Mesendoderm (in vitro differentiated cells): Measurements from ENCODE around the gene OR1I1.
"Not testable (repeated sequence)": the region's sequence is repeated elsewhere in the genome, so short reads cannot be mapped to it uniquely, and the experiment has no call there.

Experiments
- DNase-seq: peaks from one replicate; pipeline ENCODE4 v3.0.0; 2013
- H2AK5ac ChIP-seq: 2 replicates; pipeline ENCODE4 v1.6.1; 2013; ENCODE audit warnings: low read length, inconsistent platforms
- H2BK120ac ChIP-seq: 2 replicates; pipeline ENCODE4 v1.6.1; 2013; ENCODE audit warnings: low read depth, mild to moderate bottlenecking, low read length, moderate library complexity, mixed read lengths
- H2BK15ac ChIP-seq: replicated peaks from 2 replicates; pipeline ENCODE4 v1.6.1; 2013; ENCODE audit warnings: low read depth, mild to moderate bottlenecking, moderate library complexity
- H2BK5ac ChIP-seq: 2 replicates; pipeline ENCODE4 v1.6.1; 2013; ENCODE audit warnings: low read length, inconsistent platforms
- H3K18ac ChIP-seq: 2 replicates; pipeline ENCODE4 v1.6.1; 2013; ENCODE audit warnings: mild to moderate bottlenecking, low read length, mixed read lengths
- H3K23ac ChIP-seq: one replicate; pipeline ENCODE4 v1.6.1; 2013; ENCODE audit warnings: low read length
- H3K27ac ChIP-seq: 2 replicates; pipeline ENCODE4 v1.5.1; 2013; ENCODE audit warnings: low read depth, mild to moderate bottlenecking, inconsistent platforms, low read length, moderate library complexity
- H3K27me3 ChIP-seq: 2 replicates; pipeline ENCODE4 v1.6.1; 2013; ENCODE audit warnings: low read length, control low read depth, mild to moderate bottlenecking, inconsistent platforms; ENCODE audit not compliant: insufficient read depth, poor library complexity
- H3K36me3 ChIP-seq: 2 replicates; pipeline ENCODE4 v1.6.1; 2013; ENCODE audit warnings: low read length, inconsistent platforms; ENCODE audit not compliant: control insufficient read depth, insufficient read depth
- H3K4ac ChIP-seq: one replicate; pipeline ENCODE4 v1.6.1; 2013; ENCODE audit warnings: low read depth, mild to moderate bottlenecking, low read length, moderate library complexity
- H3K4me1 ChIP-seq: 2 replicates; pipeline ENCODE4 v1.6.1; 2013; ENCODE audit warnings: low read depth, low read length, inconsistent platforms; ENCODE audit not compliant: control insufficient read depth
- H3K4me2 ChIP-seq: 2 replicates; pipeline ENCODE4 v1.6.1; 2013; ENCODE audit warnings: low read length
- H3K4me3 ChIP-seq: 2 replicates; pipeline ENCODE4 v1.5.1; 2013; ENCODE audit warnings: mild to moderate bottlenecking, low read length
- H3K56ac ChIP-seq: one replicate; pipeline ENCODE4 v1.6.1; 2013; ENCODE audit warnings: low read length
- H3K79me1 ChIP-seq: 2 replicates; pipeline ENCODE4 v1.6.1; 2013; ENCODE audit warnings: low read length, inconsistent platforms
- H3K79me2 ChIP-seq: 2 replicates; pipeline ENCODE4 v1.6.1; 2013; ENCODE audit warnings: mild to moderate bottlenecking, low read length; ENCODE audit not compliant: control insufficient read depth, insufficient read depth
- H3K9ac ChIP-seq: 2 replicates; pipeline ENCODE4 v1.6.1; 2013; ENCODE audit warnings: low read length, inconsistent platforms
- H4K5ac ChIP-seq: one replicate; pipeline ENCODE4 v1.6.1; 2013; ENCODE audit warnings: low read length
- H4K8ac ChIP-seq: one replicate; pipeline ENCODE4 v1.6.1; 2013; ENCODE audit warnings: low read depth, mild to moderate bottlenecking, control low read depth, low read length, moderate library complexity
- WGBS: extraction: QIAGEN DNeasy Blood & Tissue Kit; methylation state at CpG from one replicate; pipeline ENCODE4 v1.1.7; 2013; ENCODE audit warnings: low lambda C conversion rate, missing lambda C conversion rate; ENCODE audit not compliant: insufficient coverage; ENCODE audit errors: extremely low coverage; 5-methylcytosine and 5-hydroxymethylcytosine counted together

Gene OR1I1

GRCh38 chr19:15091918-15092753, 10.1 kb downstream of the OR1I1 start:
- H3K27me3 ChIP-seq: no peaks in the 10 kb centered on the region
- H3K4me1 ChIP-seq: no peaks in the 10 kb centered on the region
- no peak overlapping the region for H3K4me2 ChIP-seq
- no peak overlapping the region for H2BK120ac ChIP-seq
- no peaks in the 10 kb centered on the region for H3K36me3 ChIP-seq
- H3K79me1 ChIP-seq: no peaks in the 10 kb centered on the region
- no peak overlapping the region for H2AK5ac ChIP-seq
- no peaks in the 10 kb centered on the region for H3K79me2 ChIP-seq
- H4K5ac ChIP-seq: no peak overlapping the region
- H3K9ac ChIP-seq: no peak overlapping the region
- H3K18ac ChIP-seq: no peak overlapping the region
- DNase-seq: peak; percentile 77
- H4K8ac ChIP-seq: no peak overlapping the region
- no peak overlapping the region for H3K4ac ChIP-seq
- H2BK15ac ChIP-seq: no peak overlapping the region
- no peak overlapping the region for H2BK5ac ChIP-seq
- no CpG with 5 or more reads among the region's 13 CpGs for WGBS
- no peak overlapping the region for H3K27ac ChIP-seq
- no peak overlapping the region for H3K4me3 ChIP-seq
- H3K56ac ChIP-seq: no peak overlapping the region
- no peak overlapping the region for H3K23ac ChIP-seq

DNA sequence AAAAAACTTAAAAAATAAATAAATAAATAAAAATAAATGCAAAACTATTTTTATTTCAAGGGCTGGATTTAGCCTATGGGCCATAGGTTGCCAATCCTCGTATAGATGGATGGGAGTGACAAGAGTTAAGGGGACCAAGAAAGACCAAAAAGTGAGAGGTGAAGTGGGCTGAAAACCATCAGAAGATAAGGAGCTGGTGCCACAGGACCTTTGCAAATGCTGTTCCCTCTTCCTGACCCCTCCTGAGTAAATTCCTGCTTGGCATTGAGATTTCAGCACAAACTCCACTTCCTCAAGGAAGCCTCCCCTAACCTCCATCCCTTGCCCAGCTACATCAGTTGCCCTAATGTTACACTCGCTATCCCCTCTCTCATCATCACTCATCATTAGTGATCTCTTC, 11.0 kb downstream of the OR1I1 start:
- H3K23ac ChIP-seq: no peak overlapping the region
- no peak for DNase-seq
- H3K9ac ChIP-seq: no peak overlapping the region
- no peak overlapping the region for H3K56ac ChIP-seq
- H2BK5ac ChIP-seq: no peak overlapping the region
- H4K5ac ChIP-seq: no peak overlapping the region
- no peak overlapping the region for H3K4me3 ChIP-seq
- H2BK120ac ChIP-seq: no peak overlapping the region
- H3K4me2 ChIP-seq: no peak overlapping the region
- no peaks in the 10 kb centered on the region for H3K79me1 ChIP-seq
- no peaks in the 10 kb centered on the region for H3K79me2 ChIP-seq
- no peaks in the 10 kb centered on the region for H3K36me3 ChIP-seq
- no peaks in the 10 kb centered on the region for H3K4me1 ChIP-seq
- H3K4ac ChIP-seq: no peak overlapping the region
- no peaks in the 10 kb centered on the region for H3K27me3 ChIP-seq
- WGBS: no CpG with 5 or more reads among the region's 2 CpGs
- H2BK15ac ChIP-seq: no peak overlapping the region
- no peak overlapping the region for H2AK5ac ChIP-seq
- H3K18ac ChIP-seq: no peak overlapping the region
- H3K27ac ChIP-seq: no peak overlapping the region
- no peak overlapping the region for H4K8ac ChIP-seq

DNA sequence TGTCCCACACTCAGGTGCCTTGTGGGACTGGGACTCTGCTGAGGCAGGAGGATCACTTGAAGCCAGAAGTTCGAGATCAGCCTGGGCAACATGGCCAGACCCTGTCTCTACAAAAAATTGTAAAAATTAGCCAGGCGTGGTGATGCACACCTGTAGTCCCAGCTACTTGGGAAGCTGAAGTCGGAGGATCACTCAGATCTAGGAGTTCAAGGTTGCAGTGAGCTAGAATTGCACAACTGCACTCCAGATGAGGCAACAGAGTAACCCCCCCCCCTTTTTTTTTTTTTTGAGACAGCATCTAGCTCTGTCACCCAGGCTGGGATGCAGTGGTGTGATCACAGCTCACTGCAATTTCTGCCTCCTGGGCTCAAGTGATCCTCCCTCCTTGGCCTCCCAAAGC, 14.2 kb downstream of the OR1I1 start:
- no peak overlapping the region for H4K5ac ChIP-seq
- no peak overlapping the region for H3K56ac ChIP-seq
- no peak overlapping the region for H3K27ac ChIP-seq
- no peak for DNase-seq
- no peak overlapping the region for H2AK5ac ChIP-seq
- H3K4ac ChIP-seq: no peak overlapping the region
- no CpG with 5 or more reads among the region's 3 CpGs for WGBS
- H2BK15ac ChIP-seq: no peak overlapping the region
- H3K79me1 ChIP-seq: no peaks in the 10 kb centered on the region
- H3K23ac ChIP-seq: no peak overlapping the region
- no peaks in the 10 kb centered on the region for H3K79me2 ChIP-seq
- H3K27me3 ChIP-seq: no peaks in the 10 kb centered on the region
- no peaks in the 10 kb centered on the region for H3K36me3 ChIP-seq
- no peak overlapping the region for H3K18ac ChIP-seq
- no peak overlapping the region for H3K9ac ChIP-seq
- no peaks in the 10 kb centered on the region for H3K4me1 ChIP-seq
- H3K4me2 ChIP-seq: no peak overlapping the region
- no peak overlapping the region for H2BK5ac ChIP-seq
- H4K8ac ChIP-seq: no peak overlapping the region
- no peak overlapping the region for H2BK120ac ChIP-seq
- H3K4me3 ChIP-seq: no peak overlapping the region

- not testable (repeated sequence) for H2BK5ac ChIP-seq, H3K18ac ChIP-seq, H3K79me2 ChIP-seq, H4K8ac ChIP-seq, H4K5ac ChIP-seq, H2AK5ac ChIP-seq, H3K79me1 ChIP-seq, H3K56ac ChIP-seq, H3K9ac ChIP-seq, H3K36me3 ChIP-seq, H3K4ac ChIP-seq, DNase-seq, H3K27me3 ChIP-seq, H3K4me3 ChIP-seq, H3K23ac ChIP-seq, H2BK15ac ChIP-seq, H3K4me1 ChIP-seq, H2BK120ac ChIP-seq, H3K27ac ChIP-seq, H3K4me2 ChIP-seq
- WGBS: no CpG with 5 or more reads among the region's 6 CpGs
Measured at GRCh38 chr19:15097980-15098379, 16.0 kb downstream of the OR1I1 start.

DNA sequence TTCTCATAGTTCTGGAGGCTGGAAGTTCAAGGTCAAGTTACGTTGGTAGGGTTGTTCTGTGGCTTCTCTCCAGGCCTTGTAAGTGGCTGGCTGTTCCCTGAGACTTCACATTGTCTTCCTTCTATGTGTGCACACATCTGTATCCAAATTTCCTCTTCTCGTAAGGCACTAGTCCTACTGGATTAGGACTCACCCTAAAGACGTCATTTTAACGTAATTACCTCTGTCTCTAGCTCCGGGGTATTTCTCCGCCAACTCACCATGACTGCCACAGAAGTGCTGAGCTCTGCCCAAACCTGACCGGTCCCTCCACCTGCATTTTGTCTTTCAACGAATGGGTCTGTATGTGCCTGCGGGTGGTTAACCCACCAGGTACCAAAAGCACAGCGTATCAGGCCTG, 16.4 kb downstream of the OR1I1 start:
- Histone ChIP-seq H2BK120ac (no peak overlapping the region), H3K36me3 (no peaks in the 10 kb centered on the region), H3K4ac (no peak overlapping the region), H3K4me3 (no peak overlapping the region), H3K56ac (no peak overlapping the region), H3K79me1 (no peaks in the 10 kb centered on the region), H3K4me1 (no peaks in the 10 kb centered on the region), H3K27ac (no peak overlapping the region), H3K9ac (no peak overlapping the region), H2BK5ac (no peak overlapping the region), H3K79me2 (no peaks in the 10 kb centered on the region), H4K8ac (no peak overlapping the region), H3K4me2 (no peak overlapping the region), H2BK15ac (no peak overlapping the region), H4K5ac (no peak overlapping the region), H3K27me3 (no peaks in the 10 kb centered on the region), H3K23ac (no peak overlapping the region), H3K18ac (no peak overlapping the region), H2AK5ac (no peak overlapping the region)
- no peak for DNase-seq
- no CpG with 5 or more reads among the region's 10 CpGs for WGBS
